ENCODE data around the gene USP1.

The USP1 gene

DNA sequence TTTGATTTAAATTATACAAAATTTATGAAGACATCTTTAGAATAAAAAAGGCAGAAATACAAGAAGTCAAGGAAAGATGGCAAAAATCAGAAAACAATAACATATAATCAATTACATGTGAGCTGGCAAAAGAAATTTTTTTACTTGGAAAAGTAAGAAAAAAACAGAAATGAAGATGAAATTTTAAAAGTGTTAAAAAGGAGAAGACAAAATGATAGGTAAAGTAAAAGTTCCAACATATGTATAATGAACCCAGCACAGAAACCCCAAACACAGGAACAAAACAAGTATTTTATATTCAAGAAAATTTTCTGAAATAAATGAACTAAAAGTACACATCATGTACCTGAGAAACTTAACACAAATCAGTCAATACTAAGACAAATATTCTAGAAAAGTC, 63.4 kb downstream of the USP1 start:
- ATAC-seq: no peak
- no peak overlapping the region for H3K27ac Mint-ChIP-seq
- no peak for DNase-seq
- no peaks in the 10 kb centered on the region for H3K4me1 Mint-ChIP-seq
- H3K4me3 Mint-ChIP-seq: no peak overlapping the region
- no peaks in the 10 kb centered on the region for H3K9me3 Mint-ChIP-seq
- H3K27me3 Mint-ChIP-seq: no peaks in the 10 kb centered on the region
